HepG2 (cell line): ENCODE data around the gene RABGGTA. TPM values are rescaled to one million over a fixed set of nuclear protein-coding genes. Genes with fewer than 3 reads are reported as not detected.

Experiments
- ARNT ChIP-seq: fragments of 450-650 bp; IDR thresholded peaks from 2 replicates; pipeline ENCODE4 v1.6.1; 2017
- BRD4 ChIP-seq: sonication (generic); formaldehyde crosslinking; IDR thresholded peaks from 2 replicates; pipeline ENCODE4 v1.4.0; 2020; ENCODE audit warnings: missing genetic modification reagents
- CEBPG ChIP-seq: IDR thresholded peaks from 2 replicates; pipeline ENCODE4 v1.6.1; 2016
- CREB3 ChIP-seq: sonication (generic); formaldehyde crosslinking; IDR thresholded peaks from 2 replicates; pipeline ENCODE4 v1.5.0; 2020; ENCODE audit warnings: missing genetic modification reagents
- HNRNPLL ChIP-seq: fragments of 200-400 bp; formaldehyde crosslinking; IDR thresholded peaks from 2 replicates; pipeline ENCODE4 v1.6.1; 2017; ENCODE audit warnings: mild to moderate bottlenecking, low read depth, low read length; ENCODE audit not compliant: poor library complexity, severe bottlenecking
- KDM2A ChIP-seq: sonication (generic); formaldehyde crosslinking; IDR thresholded peaks from 2 replicates; pipeline ENCODE4 v1.4.0; 2020; ENCODE audit warnings: low read depth, missing genetic modification reagents, borderline replicate concordance
- KDM4B ChIP-seq: sonication (generic); formaldehyde crosslinking; IDR thresholded peaks from 2 replicates; pipeline ENCODE4 v1.4.0; 2020; ENCODE audit warnings: missing genetic modification reagents
- MEIS2 ChIP-seq: sonication (generic); formaldehyde crosslinking; IDR thresholded peaks from 2 replicates; pipeline ENCODE4 v1.9.0; 2021; ENCODE audit warnings: mild to moderate bottlenecking, missing genetic modification reagents
- MIER3 ChIP-seq: IDR thresholded peaks from 2 replicates; pipeline ENCODE4 v1.6.1; 2016; ENCODE audit warnings: missing compliant biosample characterization, borderline replicate concordance
- NFATC3 ChIP-seq: sonication (generic); formaldehyde crosslinking; IDR thresholded peaks from 2 replicates; pipeline ENCODE4 v1.5.1; 2020; ENCODE audit warnings: mild to moderate bottlenecking, missing genetic modification reagents
- NR2F6 ChIP-seq, 2 experiments: IDR thresholded peaks; 2 replicates each; pipeline ENCODE4 v1.6.1; 2016; ENCODE audit warnings: antibody characterized with exemption in 1 of 2, mild to moderate bottlenecking in 1 of 2
- NR3C1 ChIP-seq: sonication (generic); formaldehyde crosslinking; IDR thresholded peaks from 2 replicates; pipeline ENCODE4 v1.4.0; 2020; ENCODE audit warnings: missing genetic modification reagents
- PAWR ChIP-seq: sonication (generic); formaldehyde crosslinking; IDR thresholded peaks from 2 replicates; pipeline ENCODE4 v1.4.0; 2020; ENCODE audit warnings: missing genetic modification reagents, mild to moderate bottlenecking, borderline replicate concordance
- PHF8 ChIP-seq: sonication (generic); formaldehyde crosslinking; IDR thresholded peaks from 2 replicates; pipeline ENCODE4 v1.5.0; 2020; ENCODE audit warnings: missing genetic modification reagents
- RFXANK ChIP-seq: IDR thresholded peaks from 2 replicates; pipeline ENCODE4 v1.6.1; 2016
- SOX6 ChIP-seq, 2 experiments: fragments of 450-650 bp in 1 of 2; sonication (generic) in 1 of 2; formaldehyde crosslinking in 1 of 2; IDR thresholded peaks; 2 replicates each; pipeline versions ENCODE4 v1.4.0 to v1.6.1; 2017 to 2020; ENCODE audit warnings: antibody characterized with exemption in 1 of 2, mild to moderate bottlenecking in 1 of 2, missing genetic modification reagents in 1 of 2
- TBX2 ChIP-seq: sonication (generic); formaldehyde crosslinking; IDR thresholded peaks from 2 replicates; pipeline ENCODE4 v1.5.0; 2020; ENCODE audit warnings: missing genetic modification reagents, mild to moderate bottlenecking, borderline replicate concordance
- TCF12 ChIP-seq, 2 experiments: fragments of 450-650 bp in 1 of 2; sonication (generic) in 1 of 2; formaldehyde crosslinking in 1 of 2; IDR thresholded peaks; 2 replicates each; pipeline versions ENCODE4 v1.6.1 to v1.8.0; 2017 to 2022; ENCODE audit warnings: antibody characterized with exemption in 1 of 2, mild to moderate bottlenecking in 1 of 2, missing genetic modification reagents in 1 of 2, moderate library complexity in 1 of 2
- USF2 ChIP-seq, 2 experiments: sonication (generic) in 1 of 2; formaldehyde crosslinking in 1 of 2; IDR thresholded peaks; 2 replicates each; pipeline versions ENCODE4 v1.5.1 to v1.6.1; 2011 to 2020; ENCODE audit warnings: borderline replicate concordance in 1 of 2, low read depth in 1 of 2, low read length in 1 of 2, mild to moderate bottlenecking in 1 of 2, missing genetic modification reagents in 1 of 2, moderate library complexity in 1 of 2
- ZBTB7A ChIP-seq: sonication (generic); formaldehyde crosslinking; IDR thresholded peaks from 2 replicates; pipeline ENCODE4 v1.8.0; 2022; ENCODE audit warnings: mild to moderate bottlenecking, missing genetic modification reagents
- ZFP36L1 ChIP-seq: sonication (generic); formaldehyde crosslinking; IDR thresholded peaks from 2 replicates; pipeline ENCODE4 v1.8.0; 2022; ENCODE audit warnings: mild to moderate bottlenecking, missing genetic modification reagents, moderate library complexity
- ZNF263 ChIP-seq: sonication (generic); formaldehyde crosslinking; IDR thresholded peaks from 2 replicates; pipeline ENCODE4 v1.4.0; 2020; ENCODE audit warnings: missing genetic modification reagents
- ZNF557 ChIP-seq: sonication (generic); formaldehyde crosslinking; IDR thresholded peaks from 2 replicates; pipeline ENCODE4 v1.4.0; 2020; ENCODE audit warnings: missing genetic modification reagents
- ZNF619 ChIP-seq: sonication (generic); formaldehyde crosslinking; IDR thresholded peaks from 2 replicates; pipeline ENCODE4 v1.4.0; 2020; ENCODE audit warnings: mild to moderate bottlenecking, missing genetic modification reagents
- ZNF674 ChIP-seq: sonication (generic); formaldehyde crosslinking; IDR thresholded peaks from 2 replicates; pipeline ENCODE4 v1.5.0; 2020; ENCODE audit warnings: low read depth, mild to moderate bottlenecking, missing genetic modification reagents
- ZNF883 ChIP-seq: sonication (generic); formaldehyde crosslinking; IDR thresholded peaks from 2 replicates; pipeline ENCODE4 v1.5.1; 2020; ENCODE audit warnings: mild to moderate bottlenecking, missing genetic modification reagents; ENCODE audit errors: not compliant biosample characterization
- polyA plus RNA-seq, 8 experiments: library from polyadenylated mRNA; depleted of rRNA in 3 of 8; stranded (reverse) in 7 of 8; unstranded in 1 of 8; fragments of >200 nt; fragmentation: Illumina TruSeq in 4 of 8; extraction: Trizol in 4 of 8; gene quantifications; 2 replicates each; pipeline versions ENCODE4 v1.2.1 to v1.2.3, GENCODE V29; 2011 to 2016; ENCODE audit warnings: low read depth in 4 of 8, missing spikeins in 1 of 8, mixed read lengths in 1 of 8; ENCODE audit not compliant: insufficient read depth in 1 of 8
- total RNA-seq, 5 experiments: library from RNA; depleted of rRNA; stranded (reverse); fragments of >200 nt; fragmentation: Illumina TruSeq; extraction: Trizol; gene quantifications; 2 replicates each; pipeline ENCODE4 v1.2.3, GENCODE V29; 2016; ENCODE audit warnings: low read depth in 1 of 5

The RABGGTA gene
- total and polyA plus RNA-seq, 2 of the 13 experiments (the other 11 are each of a cell fraction or from before 2014, with no cell fraction given), result 57.9 to 90.8 TPM

- peak; percentile 91 for TF ChIP-seq ZFP36L1 (CRISPR knock-in tag)
- TF ChIP-seq ZNF883 (CRISPR knock-in tag), result no peak
- TF ChIP-seq PAWR (CRISPR knock-in tag), result no peak; the same call in 1 of the 2 replicates
- no peak; the same call in 1 of the 2 replicates for TF ChIP-seq RFXANK (CRISPR knock-in tag)
- TF ChIP-seq HNRNPLL, result no peak
- TF ChIP-seq ZNF263, result peak; percentile 99
- peak; percentile 80; the same call in 1 of the 2 replicates for TF ChIP-seq MEIS2 (CRISPR knock-in tag)
- TF ChIP-seq ZNF674 (CRISPR knock-in tag), result 0 out of 2 replicates have a peak, but pooled peaks have one; percentile 8
- TF ChIP-seq NR2F6 (IDR thresholded peaks at IDR 0.05), result 0 out of 2 replicates have a peak, but pooled peaks have one; percentile 50
- TF ChIP-seq NR2F6 (CRISPR knock-in tag; IDR thresholded peaks at IDR 0.05), result peak; percentile 82
- no peak for TF ChIP-seq ARNT
- peak; percentile 80 for TF ChIP-seq PHF8 (CRISPR knock-in tag)
- TF ChIP-seq ZNF557, result no peak
- no peak; the same call in 1 of the 2 replicates for TF ChIP-seq BRD4 (CRISPR knock-in tag)
- no peak for TF ChIP-seq SOX6 (IDR thresholded peaks at IDR 0.05)
- peak; percentile 91 for TF ChIP-seq SOX6 (CRISPR knock-in tag; IDR thresholded peaks at IDR 0.05)
- TF ChIP-seq MIER3 (CRISPR knock-in tag), result peak; percentile 98
- peak; percentile 84 for TF ChIP-seq ZBTB7A (CRISPR knock-in tag)
- 0 out of 2 replicates have a peak, but pooled peaks have one; percentile 3 for TF ChIP-seq NFATC3 (CRISPR knock-in tag)
- no peak for TF ChIP-seq NR3C1 (CRISPR knock-in tag)
- peak; percentile 89 for TF ChIP-seq ZNF619 (CRISPR knock-in tag)
- no peak for TF ChIP-seq TCF12 (IDR thresholded peaks at IDR 0.05)
- TF ChIP-seq TCF12 (CRISPR knock-in tag; IDR thresholded peaks at IDR 0.05), result peak; percentile 89; the same call in 1 of the 2 replicates
- peak; percentile 95 for TF ChIP-seq TBX2 (CRISPR knock-in tag)
- peak; percentile 25; the same call in 1 of the 2 replicates for TF ChIP-seq USF2 (IDR thresholded peaks at IDR 0.05; ENCODE audit: low read depth, low read length)
- TF ChIP-seq USF2 (CRISPR knock-in tag; IDR thresholded peaks at IDR 0.05; ENCODE audit: borderline replicate concordance), result peak; percentile 15; the same call in 1 of the 2 replicates
- peak; percentile 89 for TF ChIP-seq KDM2A (CRISPR knock-in tag)
- peak; percentile 71 for TF ChIP-seq CEBPG (CRISPR knock-in tag)
- TF ChIP-seq KDM4B (CRISPR knock-in tag), result peak; percentile 91; the same call in 1 of the 2 replicates
- TF ChIP-seq CREB3 (CRISPR knock-in tag), result no peak; the same call in 1 of the 2 replicates
Measured at GRCh38 chr14:24307575-24308341, 36.4 kb upstream of the RABGGTA start, which contains the start of gene CIDEB (continued).
